GM18517 (cell line): ENCODE data around the gene SNX25.
"Not testable (repeated sequence)": the region's sequence is repeated elsewhere in the genome, so short reads cannot be mapped to it uniquely, and the experiment has no call there.

Experiments
- ATAC-seq: cut with Tn5 transposase; IDR thresholded peaks from one replicate; pipeline ENCODE4 v1.9.1; 2021; ENCODE audit warnings: mild to moderate bottlenecking, moderate library complexity; ENCODE audit not compliant: unreplicated experiment

SNX25 gene

DNA sequence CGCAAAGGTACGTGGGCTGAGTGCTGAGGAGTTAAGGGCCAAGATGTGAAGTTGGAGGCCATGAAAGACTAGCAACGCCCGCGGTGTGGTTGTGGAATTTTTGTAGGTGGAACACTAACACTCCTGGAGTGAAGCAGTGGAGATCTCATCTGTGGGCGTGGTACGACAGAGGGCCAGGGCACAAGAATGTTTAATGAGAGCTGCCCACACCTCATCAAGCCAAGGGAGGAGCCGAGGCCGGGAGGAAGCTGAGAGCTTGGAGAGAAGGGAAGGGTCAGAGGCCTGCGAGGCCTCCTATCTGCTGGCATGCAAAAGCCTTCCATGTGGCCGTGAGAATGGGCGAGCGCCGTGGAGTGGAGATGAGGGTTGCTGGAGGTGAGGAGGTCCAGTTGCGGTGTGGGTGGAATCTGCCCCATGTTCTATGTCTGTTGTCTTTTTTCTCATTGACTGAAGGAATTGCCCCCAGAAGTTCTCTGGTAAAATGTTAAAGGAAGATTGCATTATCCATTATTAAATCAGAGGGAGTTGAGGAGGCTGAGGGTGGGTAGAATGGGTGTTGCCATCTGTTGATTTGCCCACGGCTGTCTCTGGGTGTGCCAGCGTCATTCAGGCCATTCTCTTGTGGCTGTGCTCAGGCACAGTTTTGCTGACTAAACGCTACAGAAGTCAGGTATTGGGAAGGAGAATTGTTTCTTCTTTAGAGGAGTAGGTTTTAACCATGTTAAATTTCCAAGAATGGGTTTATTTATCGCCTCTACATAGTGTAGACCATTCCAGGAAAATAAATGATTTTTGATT, 19.8 kb downstream of the SNX25 start:
- ATAC-seq: no peak

DNA sequence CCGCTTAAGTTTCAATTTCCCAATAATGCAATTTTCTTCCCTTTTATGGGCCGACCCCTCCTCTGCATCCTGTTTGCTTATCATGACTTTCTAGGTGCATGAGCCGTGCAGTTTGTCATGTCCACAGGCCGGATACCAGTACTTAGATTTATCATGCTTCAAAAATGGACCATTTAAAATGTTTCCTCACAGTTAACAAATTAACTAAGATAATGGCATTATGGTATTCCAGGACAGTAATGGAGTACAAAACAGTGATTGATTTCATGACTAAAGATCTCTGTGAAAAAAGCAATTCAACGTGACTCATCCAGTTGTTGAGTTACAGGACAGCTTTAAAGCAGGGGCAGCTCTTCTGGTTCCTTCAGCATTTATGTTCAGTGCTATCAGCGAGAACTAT, 23.0 kb downstream of the SNX25 start:
- no peak for ATAC-seq

DNA sequence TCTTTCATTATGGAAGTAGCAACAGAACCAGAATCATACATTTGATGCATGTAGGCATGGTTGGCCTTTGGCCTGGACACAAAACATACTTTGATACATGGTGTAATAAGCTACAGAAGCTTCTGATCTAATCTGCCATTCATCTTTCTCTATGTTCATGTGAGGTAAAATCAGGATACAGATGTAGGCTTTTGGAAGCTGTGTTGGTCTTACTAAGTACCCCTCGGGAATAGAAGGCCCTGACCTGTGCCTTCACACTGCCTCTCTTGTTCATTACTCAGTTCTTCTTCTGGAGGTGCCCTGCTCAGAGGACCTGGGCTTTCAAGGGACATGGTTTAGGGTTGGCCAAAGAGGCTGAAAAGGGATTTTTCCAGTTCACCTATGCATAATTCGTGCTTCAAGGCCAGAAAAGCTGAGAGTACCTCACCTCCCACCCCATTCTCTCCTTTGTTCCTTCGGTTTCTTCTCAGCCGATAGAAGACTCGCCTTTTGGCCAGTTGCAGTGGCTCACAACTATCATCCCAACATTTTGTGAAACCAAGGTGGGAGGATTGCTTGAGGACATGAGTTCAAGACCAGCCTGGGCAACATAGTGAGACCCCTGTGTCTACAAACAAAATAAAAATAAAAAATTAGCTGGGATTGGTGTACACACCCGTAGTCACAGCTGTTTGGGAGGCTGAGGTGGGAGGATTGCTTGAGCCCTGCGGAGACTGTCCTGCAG, 25.9 kb downstream of the SNX25 start:
- no peak for ATAC-seq

- ATAC-seq: no peak
Measured at GRCh38 chr4:185235843-185236503, 26.6 kb downstream of the SNX25 start.

DNA sequence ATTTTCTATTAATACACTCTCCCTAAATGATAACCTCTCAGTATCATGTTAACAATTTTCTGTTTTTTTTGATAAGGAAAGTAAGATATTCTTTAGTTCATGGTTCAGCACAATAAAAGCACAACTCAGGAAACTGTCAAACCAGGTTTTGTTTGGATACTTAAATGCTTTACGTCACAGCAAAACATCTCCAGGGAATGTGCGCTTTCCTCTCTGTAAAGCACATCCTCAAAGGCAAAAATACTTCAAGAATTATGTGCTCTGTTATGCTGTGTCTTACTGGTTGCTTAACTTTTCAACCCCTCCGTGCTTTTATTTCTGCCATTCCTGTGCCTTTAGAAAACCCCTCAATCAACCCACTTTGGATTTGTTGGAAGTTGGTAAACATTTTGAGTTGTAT, 27.8 kb downstream of the SNX25 start:
- no peak for ATAC-seq

GRCh38 chr4:185238215-185238681, 28.9 kb downstream of the SNX25 start:
- ATAC-seq: no peak

DNA sequence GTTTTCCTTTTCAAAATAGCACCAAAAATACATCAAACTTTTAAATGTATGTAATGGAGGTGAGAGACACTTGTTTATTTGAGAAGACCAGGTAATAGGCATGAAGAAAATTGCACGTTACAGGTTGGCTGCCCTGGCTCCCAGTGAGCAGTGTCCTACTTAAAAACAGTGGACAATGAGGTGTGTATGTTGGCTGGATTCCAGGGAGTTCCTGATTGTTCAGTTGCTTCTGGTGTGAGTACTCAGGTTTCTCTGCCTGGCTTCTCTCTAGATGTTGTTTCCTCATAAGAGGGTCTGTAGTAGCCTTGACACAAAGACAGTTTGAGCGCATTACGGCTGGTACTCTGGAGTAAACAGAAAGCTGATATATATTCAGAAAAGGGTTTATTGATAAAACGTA, 29.4 kb downstream of the SNX25 start:
- ATAC-seq: no peak

DNA sequence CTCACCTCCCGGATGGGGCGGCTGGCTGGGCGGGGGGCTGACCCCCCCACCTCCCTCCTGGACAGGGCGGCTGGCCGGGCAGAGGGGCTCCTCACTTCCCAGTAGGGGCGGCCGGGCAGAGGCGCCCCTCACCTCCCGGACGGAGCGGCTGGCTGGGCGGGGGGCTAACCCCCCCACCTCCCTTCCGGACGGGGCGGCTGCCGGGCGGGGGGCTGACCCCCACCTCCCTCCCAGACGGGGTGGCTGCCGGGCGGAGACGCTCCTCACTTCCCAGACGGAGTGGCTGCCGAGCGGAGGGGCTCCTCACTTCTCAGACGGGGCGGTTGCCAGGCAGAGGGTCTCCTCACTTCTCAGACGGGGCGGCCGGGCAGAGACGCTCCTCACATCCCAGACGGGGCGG, 31.1 kb downstream of the SNX25 start:
- ATAC-seq: not testable (repeated sequence)

- ATAC-seq: no peak
Measured at GRCh38 chr4:185242749-185243533, 33.5 kb downstream of the SNX25 start.

DNA sequence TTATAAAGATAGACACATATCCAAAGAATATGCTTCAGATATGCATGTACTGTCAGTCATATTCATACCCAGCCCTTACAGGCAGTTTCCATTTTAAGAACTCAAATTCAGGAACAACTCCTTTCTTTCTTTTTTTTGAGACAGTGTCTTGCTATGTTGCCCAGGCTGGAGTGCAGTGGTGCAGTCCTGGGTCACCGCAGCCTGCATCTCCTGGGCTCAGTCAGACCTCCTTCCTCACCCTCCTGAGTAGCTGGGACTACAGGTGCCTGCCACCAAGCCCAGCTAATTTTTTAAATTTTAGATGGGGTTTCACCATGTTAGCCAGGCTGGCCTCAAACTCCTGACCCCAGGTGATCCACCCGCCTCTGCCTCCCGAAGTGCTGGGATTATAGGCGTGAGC, 34.5 kb downstream of the SNX25 start:
- ATAC-seq: no peak

- ATAC-seq: no peak
Measured at GRCh38 chr4:185244763-185245162, 35.4 kb downstream of the SNX25 start.

GRCh38 chr4:185246453-185246852, 37.1 kb downstream of the SNX25 start:
- no peak for ATAC-seq

DNA sequence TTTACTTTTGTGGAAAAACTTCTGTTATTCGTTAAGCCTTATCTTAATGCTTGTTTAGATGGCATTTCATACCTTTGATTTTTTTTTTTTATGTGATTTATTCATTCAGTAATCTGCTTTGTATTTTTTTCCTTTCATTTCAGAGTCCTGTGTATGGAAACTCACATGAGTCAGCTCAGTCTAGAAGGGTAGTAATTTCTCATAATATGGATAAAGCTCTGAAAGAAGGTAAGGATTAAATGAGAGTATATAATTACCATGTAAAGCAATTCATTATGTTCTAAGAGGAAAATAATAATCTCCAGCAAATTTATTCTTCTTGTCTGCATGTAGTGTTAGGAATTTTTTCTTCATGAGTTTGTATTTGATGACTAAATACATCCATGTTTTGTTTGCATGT, 37.8 kb downstream of the SNX25 start:
- ATAC-seq: no peak

GRCh38 chr4:185248393-185249039, 39.1 kb downstream of the SNX25 start:
- no peak for ATAC-seq

DNA sequence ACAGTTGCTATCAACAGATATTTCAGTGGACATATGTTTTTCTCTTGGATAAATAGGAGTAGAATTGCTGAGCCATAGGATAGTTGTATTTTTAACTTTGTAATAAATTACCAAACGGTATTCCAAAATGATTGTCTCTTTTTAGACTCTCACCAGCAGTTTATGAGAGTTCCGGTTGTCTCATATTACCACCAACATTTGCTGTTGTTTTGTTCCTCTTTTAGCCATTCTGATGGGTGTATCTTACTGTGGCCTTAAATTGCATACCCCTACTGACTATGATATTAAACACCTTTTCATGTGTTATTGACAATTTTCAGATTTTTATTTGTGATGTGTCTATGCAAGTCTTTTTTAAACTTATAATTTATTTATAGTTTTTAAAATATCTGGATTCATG, 39.7 kb downstream of the SNX25 start:
- ATAC-seq: no peak

DNA sequence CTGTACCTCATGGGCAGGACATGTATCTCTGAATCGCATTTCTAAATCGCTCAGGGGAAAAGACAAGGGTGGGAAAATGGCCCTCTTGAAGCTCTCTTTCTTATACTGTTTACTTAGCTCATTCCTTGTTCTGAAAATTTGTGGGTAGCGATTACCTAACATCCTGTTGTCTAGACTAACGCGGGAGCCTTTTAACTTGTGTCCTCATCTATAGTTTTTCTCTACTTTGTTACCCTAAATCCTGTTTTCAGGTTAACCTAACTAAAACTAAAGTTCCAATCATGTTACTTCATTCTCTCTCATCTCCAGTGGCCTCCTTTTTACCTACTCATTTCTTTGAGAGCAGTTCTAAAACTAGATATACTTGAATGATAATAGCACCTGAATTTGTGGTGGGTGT, 45.0 kb downstream of the SNX25 start:
- no peak for ATAC-seq

- ATAC-seq: peak; percentile 81
Measured at GRCh38 chr4:185255868-185256267, 46.5 kb downstream of the SNX25 start.

DNA sequence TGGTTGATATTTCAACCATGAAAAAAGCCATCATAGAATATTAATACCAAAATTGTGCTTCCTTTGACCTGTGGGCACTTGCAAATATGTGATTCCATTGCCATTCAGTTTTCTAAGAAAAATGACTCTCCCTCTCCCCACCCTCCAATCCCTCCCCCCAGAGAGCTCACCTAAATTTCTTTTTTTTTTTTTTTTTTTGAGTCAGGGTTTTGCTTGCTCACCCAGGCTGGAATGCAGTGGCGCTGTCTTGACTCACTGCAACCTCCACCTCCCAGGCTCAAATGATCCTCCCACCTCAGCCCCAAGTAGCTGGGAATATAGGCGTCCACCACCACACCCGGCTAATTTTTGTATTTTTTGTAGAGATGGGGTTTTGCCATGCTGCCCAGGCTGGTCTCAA, 47.0 kb downstream of the SNX25 start:
- no peak for ATAC-seq

- ATAC-seq: no peak
Measured at GRCh38 chr4:185257086-185257485, 47.7 kb downstream of the SNX25 start.

- no peak for ATAC-seq
Measured at GRCh38 chr4:185257694-185258093, 48.3 kb downstream of the SNX25 start.
